ENCODE measurements around the gene PSMC3IP. TPM values are rescaled to one million over a fixed set of nuclear protein-coding genes. Genes with fewer than 3 reads are reported as not detected.

Gene PSMC3IP
- total and polyA plus RNA-seq, 8 donors, result 0.89 to 6.5 (median 4.2) TPM; not detected in 2

DNA sequence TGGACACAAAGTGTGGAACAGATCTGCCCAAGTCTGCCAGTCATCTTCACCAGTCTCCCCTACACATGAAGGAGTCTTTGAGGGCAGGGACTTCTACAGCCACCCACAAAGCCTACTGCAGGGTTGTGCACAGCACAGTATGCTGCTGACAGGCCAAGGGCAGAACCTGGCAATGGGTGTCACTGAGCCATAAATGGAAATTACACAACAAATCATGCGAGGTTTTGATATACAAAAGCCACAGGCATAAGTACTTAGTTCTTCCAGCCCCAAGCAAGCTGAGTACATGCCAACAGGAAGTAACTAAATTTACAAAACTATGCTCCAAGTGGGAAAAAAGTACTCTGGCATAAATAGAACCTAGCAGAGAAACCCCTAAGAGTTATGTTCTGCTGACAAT, 7.8 kb upstream of the PSMC3IP start:
- peaks cover 61 to 100% (median 98%) of the 10 kb centered on the region in 4 donors for H3K36me3 ChIP-seq
- H3K4me3 ChIP-seq, result no peak overlapping the region
- 6 to 16% (median 10%) methylated on average over 1 of the region's 1 CpG for WGBS, 5 donors
- no peaks in the 10 kb centered on the region for H3K9me3 ChIP-seq
- no peaks in the 10 kb centered on the region for H3K27me3 ChIP-seq
- TF ChIP-seq EP300 (IDR thresholded peaks at IDR 0.05) (no peak), POLR2AphosphoS5 (IDR thresholded peaks at IDR 0.05) (no peak), POLR2A (IDR thresholded peaks at IDR 0.05) (no peak)
- TF ChIP-seq, protein P1, sequence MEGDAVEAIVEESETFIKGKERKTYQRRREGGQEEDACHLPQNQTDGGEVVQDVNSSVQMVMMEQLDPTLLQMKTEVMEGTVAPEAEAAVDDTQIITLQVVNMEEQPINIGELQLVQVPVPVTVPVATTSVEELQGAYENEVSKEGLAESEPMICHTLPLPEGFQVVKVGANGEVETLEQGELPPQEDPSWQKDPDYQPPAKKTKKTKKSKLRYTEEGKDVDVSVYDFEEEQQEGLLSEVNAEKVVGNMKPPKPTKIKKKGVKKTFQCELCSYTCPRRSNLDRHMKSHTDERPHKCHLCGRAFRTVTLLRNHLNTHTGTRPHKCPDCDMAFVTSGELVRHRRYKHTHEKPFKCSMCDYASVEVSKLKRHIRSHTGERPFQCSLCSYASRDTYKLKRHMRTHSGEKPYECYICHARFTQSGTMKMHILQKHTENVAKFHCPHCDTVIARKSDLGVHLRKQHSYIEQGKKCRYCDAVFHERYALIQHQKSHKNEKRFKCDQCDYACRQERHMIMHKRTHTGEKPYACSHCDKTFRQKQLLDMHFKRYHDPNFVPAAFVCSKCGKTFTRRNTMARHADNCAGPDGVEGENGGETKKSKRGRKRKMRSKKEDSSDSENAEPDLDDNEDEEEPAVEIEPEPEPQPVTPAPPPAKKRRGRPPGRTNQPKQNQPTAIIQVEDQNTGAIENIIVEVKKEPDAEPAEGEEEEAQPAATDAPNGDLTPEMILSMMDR (IDR thresholded peaks at IDR 0.05), result no peak
- H3K4me1 ChIP-seq, result peaks cover 31 to 51% (median 44%) of the 10 kb centered on the region in 4 donors
- intact Hi-C loops (cut with DNase I; ENCODE audit: low total_unique reads), result loop anchor here (10.0 kb wide), 1 partner anchor 99 kb away; the partner anchor contains the start of genes CCR10 and CNTNAP1
- peak overlapping the region in 3 of 5 donors; percentile 71 to 75 (median 74) for H3K27ac ChIP-seq
- DNase-seq, result no peak

DNA sequence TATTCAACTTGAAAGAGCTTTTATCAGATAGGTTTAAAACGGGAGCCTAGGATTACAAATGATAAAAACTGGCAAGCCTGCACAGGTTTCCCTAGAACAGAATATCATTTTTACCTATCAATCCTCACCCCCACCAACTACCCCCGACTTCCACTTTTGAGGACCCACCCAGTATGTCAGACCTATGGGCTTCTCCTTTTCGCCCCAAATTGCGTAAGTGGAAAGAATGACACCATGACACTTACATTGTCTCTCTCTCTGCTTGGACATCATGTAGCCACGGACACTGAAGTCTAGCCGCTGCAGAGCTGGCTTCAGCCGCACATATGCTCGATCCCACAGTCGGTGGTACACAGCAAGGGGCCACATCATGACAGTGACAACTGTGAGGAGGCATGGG, 7.4 kb upstream of the PSMC3IP start:
- Histone ChIP-seq H3K9me3 (no peaks in the 10 kb centered on the region), H3K4me1 (peaks cover 31 to 55% (median 45%) of the 10 kb centered on the region in 4 donors), H3K27ac (peak overlapping the region in 3 of 5 donors; percentile 71 to 75 (median 74)), H3K4me3 (no peak overlapping the region), H3K36me3 (peaks cover 58 to 100% (median 98%) of the 10 kb centered on the region in 4 donors), H3K27me3 (no peaks in the 10 kb centered on the region)
- intact Hi-C loops (cut with DNase I; ENCODE audit: low total_unique reads), result loop anchor here (10.0 kb wide), 1 partner anchor 100 kb away; the partner anchor contains the start of genes CCR10 and CNTNAP1
- 71 to 87% (median 83%) methylated on average over 8 to 9 of the region's 9 CpGs for WGBS, 5 donors
- TF ChIP-seq, protein P1 (IDR thresholded peaks at IDR 0.05), result no peak
- no peak for TF ChIP-seq POLR2A (IDR thresholded peaks at IDR 0.05)
- TF ChIP-seq EP300 (IDR thresholded peaks at IDR 0.05), result no peak
- TF ChIP-seq POLR2AphosphoS5 (IDR thresholded peaks at IDR 0.05), result no peak
- no peak for DNase-seq

DNA sequence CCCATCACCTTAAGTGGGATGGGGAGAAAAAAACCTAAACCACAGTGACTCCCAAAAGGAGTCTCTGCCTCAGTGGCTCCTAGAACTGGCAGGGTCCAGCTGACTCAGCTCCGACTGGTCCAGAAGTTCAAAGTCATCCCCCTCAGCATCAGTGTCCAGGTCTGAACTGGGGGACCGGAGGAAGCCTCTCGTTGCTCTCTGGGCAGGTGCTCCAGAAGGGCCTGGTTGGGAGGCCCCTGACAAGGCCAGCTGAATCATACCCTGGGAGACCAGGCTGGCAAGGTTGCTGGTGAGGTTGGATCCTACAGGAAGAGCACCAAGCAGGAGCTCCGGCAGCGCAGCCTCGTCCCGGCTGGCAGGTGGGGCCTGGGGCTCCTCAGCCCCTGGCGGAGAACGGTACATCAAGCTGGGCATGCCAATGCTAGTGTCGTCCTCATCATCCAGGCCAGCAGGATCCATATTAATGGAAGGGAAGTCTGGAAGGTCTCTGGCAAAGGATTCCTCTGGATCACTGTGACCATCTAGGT, 4.3 kb upstream of the PSMC3IP start:
- peaks cover 52 to 77% (median 75%) of the 10 kb centered on the region in 4 donors for H3K36me3 ChIP-seq
- no peaks in the 10 kb centered on the region for H3K9me3 ChIP-seq
- peaks cover 23 to 56% (median 49%) of the 10 kb centered on the region in 4 donors for H3K4me1 ChIP-seq
- 85 to 93% (median 91%) methylated on average over 6 to 10 of the region's 10 CpGs for WGBS, 5 donors
- TF ChIP-seq EP300 (IDR thresholded peaks at IDR 0.05) (no peak), POLR2A (IDR thresholded peaks at IDR 0.05) (no peak), POLR2AphosphoS5 (IDR thresholded peaks at IDR 0.05) (no peak)
- TF ChIP-seq, protein P1 (IDR thresholded peaks at IDR 0.05), result no peak
- DNase-seq, result no peak
- no peak overlapping the region for H3K27ac ChIP-seq
- no peaks in the 10 kb centered on the region for H3K27me3 ChIP-seq
- intact Hi-C loops (cut with DNase I; ENCODE audit: low total_unique reads), result loop anchor here (10.0 kb wide), 1 partner anchor 103 kb away; the partner anchor contains the start of genes CCR10 and CNTNAP1
- H3K4me3 ChIP-seq, result no peak overlapping the region

DNA sequence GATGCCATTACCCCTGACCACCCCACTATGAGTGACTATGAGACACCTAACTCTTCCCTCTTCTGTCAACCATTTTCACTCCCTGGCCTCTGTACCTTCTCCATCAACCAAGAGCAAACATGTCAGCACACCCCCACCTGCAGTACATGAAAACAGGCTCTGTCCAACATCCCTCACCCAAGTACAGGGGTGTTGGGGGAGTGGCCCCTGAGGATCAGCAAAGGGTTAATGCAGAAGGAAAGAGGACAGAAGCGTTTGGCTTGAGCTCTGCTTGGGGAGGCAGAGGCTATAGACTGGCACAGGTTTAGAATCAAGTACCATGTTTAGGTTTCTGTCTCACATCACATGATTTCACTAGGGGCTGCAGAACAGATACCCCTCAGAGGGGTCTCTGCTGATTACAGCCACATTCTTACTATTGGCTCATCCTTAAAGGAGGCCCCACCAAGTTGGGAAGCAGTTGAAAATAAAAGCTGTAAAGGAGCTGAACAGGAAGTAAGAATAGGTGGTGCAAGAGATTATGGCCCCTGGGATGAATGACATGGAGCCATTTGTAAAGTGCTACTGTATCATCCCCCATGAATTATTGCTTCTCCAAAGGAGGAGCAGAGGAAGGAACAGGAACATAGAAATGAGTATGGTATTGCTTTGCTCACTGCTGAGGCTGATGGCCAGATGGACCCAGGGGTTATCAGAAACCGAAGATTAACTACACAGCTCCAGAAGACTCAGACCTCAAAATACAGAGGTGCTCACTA, 2.4 kb upstream of the PSMC3IP start:
- H3K9me3 ChIP-seq, result no peaks in the 10 kb centered on the region
- H3K27me3 ChIP-seq, result no peaks in the 10 kb centered on the region
- intact Hi-C loops (cut with DNase I; ENCODE audit: low total_unique reads), result loop anchor here (10.0 kb wide), 1 partner anchor 105 kb away; the partner anchor contains the start of genes CCR10 and CNTNAP1
- 17 to 47% (median 36%) methylated on average over 2 of the region's 2 CpGs for WGBS, 5 donors
- TF ChIP-seq POLR2AphosphoS5 (IDR thresholded peaks at IDR 0.05) (no peak), EP300 (IDR thresholded peaks at IDR 0.05) (no peak), POLR2A (IDR thresholded peaks at IDR 0.05) (no peak)
- TF ChIP-seq, protein P1 (IDR thresholded peaks at IDR 0.05), result no peak
- DNase-seq, result no peak
- H3K4me3 ChIP-seq, result no peak overlapping the region
- peaks cover 17 to 45% (median 40%) of the 10 kb centered on the region in 4 donors for H3K4me1 ChIP-seq
- peak overlapping the region in 2 of 5 donors; percentile 4 to 92 for H3K27ac ChIP-seq
- peaks cover 40 to 71% (median 61%) of the 10 kb centered on the region in 4 donors for H3K36me3 ChIP-seq
